ENCODE data around the gene MYRIP. TPM values are rescaled to one million over a fixed set of nuclear protein-coding genes. Genes with fewer than 3 reads are reported as not detected.

MYRIP gene
- total and polyA plus RNA-seq, 10 of the 15 experiments (the other 5 are each of a cell fraction or from before 2014, with no cell fraction given): 0.03 to 0.08 (median 0.04) TPM; not detected in 6

GRCh38 chr3:40216471-40216870, 407.1 kb downstream of the MYRIP start:
- no TSS peak for BruUV-seq (replicated peaks)
- SMC1A ChIA-PET (ENCODE audit: uncharacterized antibody, unreplicated experiment): no interaction called here
- Histone ChIP-seq H3K9ac (ENCODE audit: control insufficient read depth, insufficient read depth, low read length) (no peak overlapping the region), H2AFZ (ENCODE audit: control insufficient read depth, low read depth, low read length) (no peak overlapping the region), H3K4me3 (no peak overlapping the region), H3K27me3 (replicated peaks in 1 of 2; ENCODE audit: control insufficient read depth in 2 of 2, insufficient read depth in 2 of 2, low read length in 1 of 2) (no peaks in the 10 kb centered on the region), H3K4me1 (ENCODE audit: control insufficient read depth, insufficient read depth, low read length) (no peaks in the 10 kb centered on the region), H3K36me3 (ENCODE audit: control insufficient read depth in 2 of 2, insufficient read depth in 2 of 2, low read length in 1 of 2) (no peaks in the 10 kb centered on the region), H3K4me2 (ENCODE audit: control insufficient read depth, insufficient read depth) (no peak overlapping the region), H3K79me2 (ENCODE audit: control insufficient read depth, insufficient read depth, low read length) (no peaks in the 10 kb centered on the region), H3K9me3 (replicated peaks; ENCODE audit: control insufficient read depth, insufficient read depth, low read length) (no peaks in the 10 kb centered on the region; the same call in 1 of the 3 replicates), H3K27ac (ENCODE audit: control insufficient read depth, insufficient read depth) (no peak overlapping the region), H4K20me1 (ENCODE audit: control insufficient read depth, insufficient read depth) (no peaks in the 10 kb centered on the region)
- intact Hi-C loops (cut with micrococcal nuclease; ENCODE audit: unreplicated experiment) (no loop called here), in situ Hi-C loops (cut with MboI) (no loop called here)
- DNase-seq (ENCODE audit: low read depth, low spot score): no peak
- TF ChIP-seq ZBED1 (IDR thresholded peaks at IDR 0.05; ENCODE audit: borderline replicate concordance): no peak
- TF ChIP-seq MTA3 (IDR thresholded peaks at IDR 0.05; ENCODE audit: borderline replicate concordance, low read length): no peak
- TF ChIP-seq SREBF1 (IDR thresholded peaks at IDR 0.05; ENCODE audit: low read length): no peak
- no peak for TF ChIP-seq ATF7 (IDR thresholded peaks at IDR 0.05; ENCODE audit: low read depth)
- no peak for TF ChIP-seq ZNF217 (IDR thresholded peaks at IDR 0.05)
- TF ChIP-seq CBX3 (IDR thresholded peaks at IDR 0.05; ENCODE audit: borderline replicate concordance, low read depth): no peak
- TF ChIP-seq ZBTB4 (CRISPR knock-in tag; IDR thresholded peaks at IDR 0.05): no peak
- TF ChIP-seq BHLHE40 (IDR thresholded peaks at IDR 0.05; ENCODE audit: borderline replicate concordance in 1 of 2, low read depth in 2 of 2, low read length in 1 of 2): no peak
- TF ChIP-seq HDAC6 (IDR thresholded peaks at IDR 0.05; ENCODE audit: unreplicated experiment): no peak
- TF ChIP-seq CHD2 (IDR thresholded peaks at IDR 0.05; ENCODE audit: borderline replicate concordance, low read depth, low read length): no peak
- TF ChIP-seq TCF3 (IDR thresholded peaks at IDR 0.05; ENCODE audit: borderline replicate concordance, insufficient read depth, low read depth, low read length): no peak
- TF ChIP-seq BCL3 (IDR thresholded peaks at IDR 0.05; ENCODE audit: borderline replicate concordance, insufficient read depth, low read depth, low read length, poor library complexity, severe bottlenecking): no peak
- no peak for TF ChIP-seq ZNF592 (IDR thresholded peaks at IDR 0.05)
- FAIRE-seq: no peak
- CTCF ChIA-PET: interaction anchor here (1.1 kb wide), 1 partner anchor 25 kb away, joined by 3 read pairs; no protein-coding TSS in a partner anchor
- 7% methylated on average over 2 of the region's 2 CpGs for WGBS (ENCODE audit: insufficient coverage, insufficient replicate concordance, low lambda C conversion rate, missing lambda C conversion rate)
- POLR2A ChIA-PET: no interaction called here
- no peak for ATAC-seq
- RAD21 ChIA-PET (ENCODE audit: unreplicated experiment): no interaction called here

Measured in GM12878 (cell line).